ENCODE results near the gene FAAP24.

DNA sequence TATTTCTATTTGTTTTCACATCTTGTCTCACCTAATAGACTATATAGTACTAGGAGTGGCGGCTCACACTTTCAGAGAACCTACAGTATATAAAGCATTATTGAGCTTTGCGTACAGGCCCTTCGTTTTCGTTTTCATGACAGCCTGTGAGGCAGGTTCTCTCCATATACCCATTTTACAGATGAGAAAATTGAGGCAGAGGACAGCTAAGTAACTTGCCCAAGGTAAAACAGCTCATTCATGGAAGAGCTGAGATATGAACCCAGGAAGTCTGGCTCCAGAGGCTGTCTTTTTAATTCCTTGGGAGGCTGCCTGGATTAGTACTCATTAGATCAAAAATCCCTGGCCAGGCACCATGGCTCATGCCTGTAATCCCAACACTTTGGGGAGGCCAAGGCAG is 28.9 kb downstream of the FAAP24 start:
- TF ChIP-seq ZNF274 (IDR thresholded peaks at IDR 0.05; ENCODE audit: low read depth, low read length), result no peak
- no peak for TF ChIP-seq YY1 (IDR thresholded peaks at IDR 0.05; ENCODE audit: insufficient read depth, insufficient read length)
- no peak for TF ChIP-seq SUZ12 (IDR thresholded peaks at IDR 0.05; ENCODE audit: extremely low read depth, insufficient read depth, insufficient read length)
